ENCODE results near the gene YBX2.

DNA sequence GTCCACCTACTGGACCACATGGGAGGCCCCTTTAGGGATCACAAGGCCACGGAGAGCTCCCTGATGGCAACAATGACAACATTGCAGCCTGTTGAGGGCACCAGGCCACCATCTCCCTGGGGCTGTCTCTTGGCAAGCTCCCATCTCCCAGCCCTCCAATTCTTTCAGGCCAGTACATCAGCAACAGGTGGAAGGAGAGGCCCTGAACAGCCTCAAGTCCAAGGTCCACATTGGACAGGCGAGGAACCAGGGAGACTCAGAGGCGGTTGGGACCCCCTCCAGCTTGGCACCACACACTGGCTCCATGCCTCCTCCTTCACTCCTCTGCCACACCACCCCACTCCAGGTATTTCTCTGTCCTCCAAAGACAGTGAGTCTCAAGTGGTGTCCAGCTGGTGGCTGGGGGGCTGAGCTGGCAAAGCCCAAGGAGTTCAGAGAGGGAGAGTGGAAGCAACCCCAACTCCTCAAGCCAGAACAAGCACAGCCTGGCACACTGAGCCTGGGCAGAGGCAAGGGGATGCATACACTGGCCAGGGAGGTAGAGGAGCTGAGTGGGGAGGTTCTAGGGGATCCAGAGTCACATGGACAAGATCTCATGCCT is 40.6 kb upstream of the YBX2 start:
- TF ChIP-seq, protein P1, sequence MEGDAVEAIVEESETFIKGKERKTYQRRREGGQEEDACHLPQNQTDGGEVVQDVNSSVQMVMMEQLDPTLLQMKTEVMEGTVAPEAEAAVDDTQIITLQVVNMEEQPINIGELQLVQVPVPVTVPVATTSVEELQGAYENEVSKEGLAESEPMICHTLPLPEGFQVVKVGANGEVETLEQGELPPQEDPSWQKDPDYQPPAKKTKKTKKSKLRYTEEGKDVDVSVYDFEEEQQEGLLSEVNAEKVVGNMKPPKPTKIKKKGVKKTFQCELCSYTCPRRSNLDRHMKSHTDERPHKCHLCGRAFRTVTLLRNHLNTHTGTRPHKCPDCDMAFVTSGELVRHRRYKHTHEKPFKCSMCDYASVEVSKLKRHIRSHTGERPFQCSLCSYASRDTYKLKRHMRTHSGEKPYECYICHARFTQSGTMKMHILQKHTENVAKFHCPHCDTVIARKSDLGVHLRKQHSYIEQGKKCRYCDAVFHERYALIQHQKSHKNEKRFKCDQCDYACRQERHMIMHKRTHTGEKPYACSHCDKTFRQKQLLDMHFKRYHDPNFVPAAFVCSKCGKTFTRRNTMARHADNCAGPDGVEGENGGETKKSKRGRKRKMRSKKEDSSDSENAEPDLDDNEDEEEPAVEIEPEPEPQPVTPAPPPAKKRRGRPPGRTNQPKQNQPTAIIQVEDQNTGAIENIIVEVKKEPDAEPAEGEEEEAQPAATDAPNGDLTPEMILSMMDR (IDR thresholded peaks at IDR 0.05) = no peak
- TF ChIP-seq EZH2 (IDR thresholded peaks at IDR 0.05; ENCODE audit: borderline replicate concordance, insufficient read depth, low read depth, low read length, poor library complexity, severe bottlenecking) = no peak

Measured in B cell (primary cell).